H1 (cell line): ENCODE measurements around the gene RELN. TPM values are rescaled to one million over a fixed set of nuclear protein-coding genes. Genes with fewer than 3 reads are reported as not detected.

Experiments
- CTCF ChIA-PET: fragments of 300-600 bp; sonication (Branson Sonifier 250); formaldehyde crosslinking; loops from one replicate; lab custom pipeline; 2021; ENCODE audit not compliant: partially characterized antibody; lab: Charles Lee
- POLR2A ChIA-PET: fragments of 300-600 bp; sonication (Branson Sonifier 250); formaldehyde crosslinking; loops from one replicate; lab custom pipeline; 2021; ENCODE audit warnings: inconsistent platforms; ENCODE audit not compliant: partially characterized antibody; lab: Charles Lee
- DNase-seq, 2 experiments: peaks; one replicate each; pipeline versions ENCODE4 v3.0.0 to v3.0.0-alpha.2; 2010 to 2022; ENCODE audit warnings: low spot score in 2 of 2, low read depth in 1 of 2, mixed read lengths in 1 of 2
- FAIRE-seq: peaks from 2 replicates; lab custom pipeline; 2011; peaks lifted over from hg19 to GRCh38; lab: Jason Lieb, UNC
- H2AFZ ChIP-seq: 2 replicates; pipeline ENCODE4 v1.8.1; 2012; ENCODE audit warnings: low read length, inconsistent platforms
- H2AK5ac ChIP-seq: 2 replicates; pipeline ENCODE4 v1.6.1; 2013; ENCODE audit warnings: low read depth, low read length
- H2BK120ac ChIP-seq: replicated peaks from 2 replicates; pipeline ENCODE3; 2013; ENCODE audit warnings: low read depth, low read length, inconsistent platforms
- H2BK12ac ChIP-seq: 2 replicates; pipeline ENCODE4 v1.6.1; 2013; ENCODE audit warnings: low read depth, low read length
- H2BK15ac ChIP-seq: 2 replicates; pipeline ENCODE4 v1.6.1; 2013; ENCODE audit warnings: low read length
- H2BK20ac ChIP-seq: 2 replicates; pipeline ENCODE4 v1.6.1; 2013; ENCODE audit warnings: low read length
- H2BK5ac ChIP-seq: 2 replicates; pipeline ENCODE4 v1.6.1; 2013; ENCODE audit warnings: low read depth, low read length
- H3K14ac ChIP-seq: 2 replicates; pipeline ENCODE4 v1.6.1; 2013; ENCODE audit warnings: inconsistent platforms; ENCODE audit not compliant: insufficient read length
- H3K18ac ChIP-seq: 2 replicates; pipeline ENCODE4 v1.6.1; 2013; ENCODE audit warnings: low read length; ENCODE audit errors: extremely low read depth
- H3K23ac ChIP-seq: 2 replicates; pipeline ENCODE4 v1.6.1; 2013; ENCODE audit warnings: inconsistent platforms; ENCODE audit not compliant: insufficient read length
- H3K23me2 ChIP-seq: 2 replicates; pipeline ENCODE4 v1.6.1; 2013; ENCODE audit warnings: low read depth, low read length
- H3K27ac ChIP-seq: 2 replicates; pipeline ENCODE4 v1.6.1; 2011; ENCODE audit warnings: low read depth, low read length, inconsistent platforms
- H3K27me3 ChIP-seq, 4 experiments: replicated peaks in 1 of 4; 1 replicate in 1 of 4; 2 replicates in 3 of 4; pipeline versions ENCODE4 v1.6.1 to v1.8.1; 2011 to 2013; ENCODE audit warnings: low read length in 3 of 4, mild to moderate bottlenecking in 3 of 4, inconsistent platforms in 2 of 4, mixed read lengths in 2 of 4, moderate library complexity in 1 of 4; ENCODE audit not compliant: control insufficient read depth in 3 of 4, insufficient read depth in 3 of 4; ENCODE audit errors: extremely low read depth in 1 of 4
- H3K36me3 ChIP-seq, 4 experiments: 2 replicates each; pipeline versions ENCODE4 v1.6.1 to v1.8.1; 2011 to 2013; ENCODE audit warnings: mild to moderate bottlenecking in 4 of 4, low read length in 3 of 4, moderate library complexity in 2 of 4, control low read depth in 1 of 4, inconsistent platforms in 1 of 4; ENCODE audit not compliant: insufficient read depth in 4 of 4, control insufficient read depth in 2 of 4
- H3K4ac ChIP-seq: replicated peaks from 2 replicates; pipeline ENCODE3; 2013; ENCODE audit warnings: low read length, low read depth, mixed read lengths, inconsistent platforms; ENCODE audit not compliant: insufficient read length
- H3K4me1 ChIP-seq, 4 experiments: replicated peaks in 1 of 4; 1 replicate in 1 of 4; 2 replicates in 3 of 4; pipeline versions ENCODE4 v1.6.1 to v1.8.1; 2011 to 2013; ENCODE audit warnings: low read length in 3 of 4, inconsistent platforms in 2 of 4, mixed read lengths in 1 of 4; ENCODE audit not compliant: insufficient read depth in 4 of 4, control insufficient read depth in 3 of 4
- H3K4me2 ChIP-seq, 2 experiments: 2 replicates each; pipeline versions ENCODE4 v1.6.1 to v1.8.1; 2011 to 2013; ENCODE audit warnings: low read depth in 2 of 2, low read length in 2 of 2, control low read depth in 1 of 2, inconsistent platforms in 1 of 2, mild to moderate bottlenecking in 1 of 2; ENCODE audit not compliant: insufficient read depth in 1 of 2
- H3K4me3 ChIP-seq, 4 experiments: fragments of 200-600, 300-600 bp in 1 of 4; sonication (generic), shearing (Covaris generic), sonication (Bioruptor Twin) in 1 of 4; 2 replicates each; pipeline versions ENCODE4 v1.5.1 to v1.8.1; 2011 to 2016; ENCODE audit warnings: low read length in 4 of 4, low read depth in 3 of 4, control low read depth in 2 of 4, inconsistent platforms in 2 of 4, mild to moderate bottlenecking in 2 of 4, mixed read lengths in 1 of 4, moderate library complexity in 1 of 4; ENCODE audit not compliant: insufficient read depth in 2 of 4; ENCODE audit errors: extremely low read depth in 1 of 4
- H3K56ac ChIP-seq: replicated peaks from 2 replicates; pipeline ENCODE3; 2013; ENCODE audit warnings: low read depth, mild to moderate bottlenecking, mixed read lengths, low read length, inconsistent platforms; ENCODE audit not compliant: insufficient read length
- H3K79me1 ChIP-seq: 2 replicates; pipeline ENCODE4 v1.6.1; 2013; ENCODE audit warnings: low read depth, low read length, control low read depth
- H3K79me2 ChIP-seq, 2 experiments: 2 replicates each; pipeline versions ENCODE4 v1.6.1 to v1.8.1; 2012 to 2013; ENCODE audit warnings: low read length in 2 of 2, mild to moderate bottlenecking in 2 of 2, inconsistent platforms in 1 of 2; ENCODE audit not compliant: insufficient read depth in 2 of 2, control insufficient read depth in 1 of 2
- H3K9ac ChIP-seq, 4 experiments: replicated peaks in 1 of 4; 1 replicate in 1 of 4; 2 replicates in 3 of 4; pipeline versions ENCODE4 v1.6.1 to v1.8.1; 2011 to 2013; ENCODE audit warnings: low read depth in 3 of 4, low read length in 3 of 4, control low read depth in 2 of 4, mild to moderate bottlenecking in 2 of 4, moderate library complexity in 2 of 4, inconsistent platforms in 1 of 4; ENCODE audit errors: extremely low read depth in 1 of 4
- H3K9me3 ChIP-seq, 2 experiments: 2 replicates each; pipeline versions ENCODE4 v1.6.1 to v1.8.1; 2012 to 2013; ENCODE audit warnings: mild to moderate bottlenecking in 2 of 2, moderate library complexity in 2 of 2, control low read depth in 1 of 2, inconsistent platforms in 1 of 2, low read depth in 1 of 2, low read length in 1 of 2, mixed read lengths in 1 of 2; ENCODE audit not compliant: insufficient read depth in 2 of 2
- H4K20me1 ChIP-seq, 2 experiments: replicated peaks in 1 of 2; 2 replicates each; pipeline versions ENCODE3 to v1.8.1; 2011 to 2013; ENCODE audit warnings: inconsistent platforms in 2 of 2, low read length in 2 of 2, mild to moderate bottlenecking in 1 of 2; ENCODE audit not compliant: insufficient read depth in 2 of 2, control insufficient read depth in 1 of 2
- H4K5ac ChIP-seq: 2 replicates; pipeline ENCODE4 v1.6.1; 2013; ENCODE audit warnings: low read length, low read depth, mixed read lengths, inconsistent platforms; ENCODE audit not compliant: insufficient read length
- H4K8ac ChIP-seq: 2 replicates; pipeline ENCODE4 v1.8.0; 2013; ENCODE audit warnings: mild to moderate bottlenecking, moderate library complexity, low read length, inconsistent platforms; ENCODE audit not compliant: insufficient read depth; ENCODE audit errors: extremely low read depth
- H4K91ac ChIP-seq: replicated peaks from 2 replicates; pipeline ENCODE3; 2013; ENCODE audit warnings: low read length, mixed read lengths, inconsistent platforms; ENCODE audit not compliant: insufficient read length
- BRCA1 ChIP-seq: IDR thresholded peaks from 2 replicates; pipeline ENCODE4 v1.6.1; 2012; ENCODE audit warnings: low read depth, low read length, improper control_type of control experiment
- CHD1 ChIP-seq: IDR thresholded peaks from 2 replicates; pipeline ENCODE4 v1.6.1; 2012; ENCODE audit warnings: low read depth, low read length, improper control_type of control experiment
- CTBP2 ChIP-seq: IDR thresholded peaks from 2 replicates; pipeline ENCODE4 v1.7.0; 2011; ENCODE audit warnings: borderline replicate concordance, mild to moderate bottlenecking, moderate library complexity, mixed read lengths, low read length; ENCODE audit not compliant: insufficient read depth, insufficient read length
- EZH2 ChIP-seq: fragments of 200-600 bp; sonication (generic); IDR thresholded peaks from 2 replicates; pipeline ENCODE4 v1.7.1; 2012; ENCODE audit warnings: low read depth, mild to moderate bottlenecking, moderate library complexity, low read length, inconsistent platforms; ENCODE audit not compliant: severe bottlenecking
- HDAC2 ChIP-seq, 2 experiments: fragments of 300-600 bp in 1 of 2; sonication (generic) in 1 of 2; IDR thresholded peaks; 2 replicates each; pipeline ENCODE4 v1.6.1; 2011 to 2012; ENCODE audit warnings: low read depth in 2 of 2, low read length in 2 of 2, mild to moderate bottlenecking in 2 of 2, moderate library complexity in 2 of 2, borderline replicate concordance in 1 of 2, inconsistent platforms in 1 of 2
- HDAC6 ChIP-seq: IDR thresholded peaks from one replicate; pipeline ENCODE4 v1.7.1; 2012; ENCODE audit warnings: low read depth, mild to moderate bottlenecking, inconsistent platforms, low read length, moderate library complexity
- KDM1A ChIP-seq: fragments of 200-600, 300-600 bp; sonication (generic); IDR thresholded peaks from 2 replicates; pipeline ENCODE4 v1.7.1; 2016; ENCODE audit warnings: mild to moderate bottlenecking, low read length, borderline replicate concordance
- KDM4A ChIP-seq: IDR thresholded peaks from one replicate; pipeline ENCODE4 v1.7.1; 2012; ENCODE audit warnings: low read depth, mild to moderate bottlenecking, moderate library complexity, low read length, inconsistent platforms; ENCODE audit not compliant: severe bottlenecking
- RFX5 ChIP-seq: IDR thresholded peaks from 2 replicates; pipeline ENCODE4 v1.6.1; 2011; ENCODE audit warnings: low read depth, low read length, improper control_type of control experiment, borderline replicate concordance
- TCF12 ChIP-seq: IDR thresholded peaks from 2 replicates; pipeline ENCODE4 v1.6.1; 2011; ENCODE audit warnings: low read depth, mild to moderate bottlenecking, low read length
- TEAD4 ChIP-seq: IDR thresholded peaks from 2 replicates; pipeline ENCODE4 v1.6.1; 2012; ENCODE audit warnings: low read depth, low read length, inconsistent platforms, mixed read lengths
- WGBS, 2 experiments: shearing (Covaris generic) in 1 of 2; methylation state at CpG; one replicate each; pipeline versions ENCODE4 v1.1.6 to v1.1.7; 2013 to 2015; ENCODE audit warnings: low lambda C conversion rate in 2 of 2, mixed read lengths in 2 of 2, inconsistent platforms in 1 of 2, low coverage in 1 of 2, missing lambda C conversion rate in 1 of 2; ENCODE audit not compliant: insufficient replicate concordance in 2 of 2, insufficient coverage in 1 of 2, insufficient read length in 1 of 2; ENCODE audit errors: extremely low coverage in 1 of 2, missing lambda C conversion rate in 1 of 2; 5-methylcytosine and 5-hydroxymethylcytosine counted together
- polyA plus RNA-seq, 7 experiments: library from polyadenylated mRNA; depleted of rRNA in 3 of 7; stranded (reverse) in 5 of 7; unstranded in 2 of 7; fragments of >200 nt in 5 of 7; fragments of 200-250 nt in 2 of 7; gene quantifications; 1 replicate in 5 of 7; 2 replicates in 1 of 7; 4 replicates in 1 of 7; pipeline versions ENCODE4 v1.2.1 to v1.2.3, GENCODE V29; 2011 to 2013; ENCODE audit warnings: missing spikeins in 2 of 7, mixed read lengths in 2 of 7
- total RNA-seq: library from RNA; stranded (reverse); fragmentation: NEBNext Ultra II Directional; extraction: Animal tissue kit (Norgen Biotek cat#: 25700); gene quantifications from 2 replicates; pipeline ENCODE4 v1.2.1, GENCODE V29; 2021
- TF ChIP-seq, protein P1 (sequence below): IDR thresholded peaks from 2 replicates; pipeline ENCODE4 v1.6.1; 2011; ENCODE audit warnings: low read length, improper control_type of control experiment

RELN gene
- total and polyA plus RNA-seq, 2 of the 8 experiments (the other 6 are each of a cell fraction or from before 2014, with no cell fraction given): 0.03 to 0.07 TPM

GRCh38 chr7:103689255-103689654 is 300.2 kb downstream of the RELN start:
- Histone ChIP-seq H4K8ac (no peak overlapping the region), H2AK5ac (no peak overlapping the region), H3K27me3 (no peaks in the 10 kb centered on the region), H4K5ac (no peak overlapping the region), H3K27ac (no peak overlapping the region), H3K23me2 (no peaks in the 10 kb centered on the region), H3K4me3 (no peak overlapping the region), H4K20me1 (no peaks in the 10 kb centered on the region), H3K56ac (no peak overlapping the region), H3K4me2 (no peak overlapping the region), H3K23ac (no peak overlapping the region), H3K36me3 (no peaks in the 10 kb centered on the region), H2BK15ac (no peak overlapping the region), H3K4me1 (no peaks in the 10 kb centered on the region), H2BK5ac (no peak overlapping the region), H3K79me2 (no peaks in the 10 kb centered on the region), H4K91ac (no peak overlapping the region), H3K18ac (no peak overlapping the region), H3K79me1 (no peaks in the 10 kb centered on the region), H3K9me3 (no peaks in the 10 kb centered on the region), H2BK120ac (no peak overlapping the region), H2BK12ac (no peak overlapping the region), H3K14ac (no peak overlapping the region), H2AFZ (no peak overlapping the region), H3K4ac (no peak overlapping the region), H3K9ac (no peak overlapping the region), H2BK20ac (no peak overlapping the region)
- ChIA-PET CTCF (interaction anchor here (0.5 to 1.8 kb wide), 3 partner anchors 9 to 1302 kb away, joined by 3 to 6 read pairs (median 3); no protein-coding TSS in a partner anchor), POLR2A (no interaction called here)
- no peak for DNase-seq
- FAIRE-seq: no peak
- 97% methylated on average over 5 of the region's 5 CpGs; no CpG with 5 or more reads in 1 of the 2 experiments for WGBS, 2 experiments
- TF ChIP-seq HDAC2 (IDR thresholded peaks at IDR 0.05; ENCODE audit: borderline replicate concordance in 1 of 2, low read depth in 2 of 2, low read length in 2 of 2) (no peak), CHD1 (no peak), EZH2 (no peak), RFX5 (no peak), BRCA1 (no peak), KDM1A (no peak), HDAC6 (no peak), KDM4A (no peak), TCF12 (no peak), TEAD4 (no peak), CTBP2 (no peak)
- TF ChIP-seq, protein P1, sequence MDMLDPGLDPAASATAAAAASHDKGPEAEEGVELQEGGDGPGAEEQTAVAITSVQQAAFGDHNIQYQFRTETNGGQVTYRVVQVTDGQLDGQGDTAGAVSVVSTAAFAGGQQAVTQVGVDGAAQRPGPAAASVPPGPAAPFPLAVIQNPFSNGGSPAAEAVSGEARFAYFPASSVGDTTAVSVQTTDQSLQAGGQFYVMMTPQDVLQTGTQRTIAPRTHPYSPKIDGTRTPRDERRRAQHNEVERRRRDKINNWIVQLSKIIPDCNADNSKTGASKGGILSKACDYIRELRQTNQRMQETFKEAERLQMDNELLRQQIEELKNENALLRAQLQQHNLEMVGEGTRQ: no peak
